OCI-LY1 (cell line): ENCODE measurements around the gene BRICD5.

Experiments
- CTCF ChIP-seq: fragments of 200-600 bp; sonication (generic), shearing (Covaris generic); IDR thresholded peaks from 2 replicates; pipeline ENCODE4 v1.5.1; 2017; ENCODE audit warnings: mild to moderate bottlenecking, antibody characterized with exemption, low read length, moderate library complexity, mixed read lengths
- EZH2 ChIP-seq: fragments of 200-600 bp; sonication (generic), shearing (Covaris generic); IDR thresholded peaks from 2 replicates; pipeline ENCODE4 v1.8.0; 2017; ENCODE audit warnings: borderline replicate concordance, mixed run types, mild to moderate bottlenecking, antibody characterized with exemption, low read length, moderate library complexity, mixed read lengths

GRCh38 chr16:2180962-2181923, 29.4 kb downstream of the BRICD5 start:
- TF ChIP-seq CTCF (no peak), EZH2 (no peak)
